ENCODE results near the gene PLK5.
"Not testable (repeated sequence)": the region's sequence is repeated elsewhere in the genome, so short reads cannot be mapped to it uniquely, and the experiment has no call there.

PLK5 gene

GRCh38 chr19:1523412-1524286 lies at the start of gene PLK5:
Gene PLK5 (plus strand): TSS chr19:1524077. CDS start chr19:1526997, 2,920 bp downstream.
- DNase-seq = no peak

GRCh38 chr19:1474765-1475351 lies 49.0 kb upstream of the PLK5 start:
- no peak for DNase-seq

GRCh38 chr19:1475751-1476437 lies 48.0 kb upstream of the PLK5 start:
- DNase-seq = no peak

- not testable (repeated sequence) for DNase-seq
Measured at GRCh38 chr19:1477056-1477455, 46.8 kb upstream of the PLK5 start.

GRCh38 chr19:1478934-1479707 lies 44.8 kb upstream of the PLK5 start, which contains the start of gene C19orf25:
Gene C19orf25 (minus strand): TSS chr19:1479215. CDS start chr19:1478903, 312 bp downstream.
- DNase-seq = peak; percentile 79 to 92

GRCh38 chr19:1481224-1481892 lies 42.5 kb upstream of the PLK5 start:
- no peak for DNase-seq

GRCh38 chr19:1481893-1482360 lies 42.0 kb upstream of the PLK5 start:
- DNase-seq = no peak

GRCh38 chr19:1482361-1483130 lies 41.3 kb upstream of the PLK5 start:
- DNase-seq = no peak

GRCh38 chr19:1483131-1483978 lies 40.5 kb upstream of the PLK5 start:
- no peak for DNase-seq

- no peak for DNase-seq
Measured at GRCh38 chr19:1483979-1484428, 39.9 kb upstream of the PLK5 start.

- no peak for DNase-seq
Measured at GRCh38 chr19:1486720-1487575, 36.9 kb upstream of the PLK5 start.

- DNase-seq = no peak
Measured at GRCh38 chr19:1487576-1488281, 36.1 kb upstream of the PLK5 start.

- no peak for DNase-seq
Measured at GRCh38 chr19:1488282-1488601, 35.6 kb upstream of the PLK5 start.

GRCh38 chr19:1489463-1490310 lies 34.2 kb upstream of the PLK5 start:
- no peak for DNase-seq

- peak; percentile 94 to 99 for DNase-seq
Measured at GRCh38 chr19:1490311-1491113, 33.4 kb upstream of the PLK5 start, which contains the start of gene PCSK4. Gene PCSK4 (minus strand): TSS chr19:1490350. CDS start chr19:1490346, 4 bp downstream.

GRCh38 chr19:1491114-1491848 lies 32.6 kb upstream of the PLK5 start, which contains the start of gene REEP6:
Gene REEP6 (plus strand): TSS chr19:1491181. CDS start chr19:1491270, 89 bp downstream.
- DNase-seq = no peak
